AG09309 (cell line): ENCODE results near the gene FAM50A.

ENCODE experiments used
- DNase-seq: peaks from one replicate; pipeline ENCODE4 v3.0.0-alpha.2; 2010; ENCODE audit warnings: low read depth
- H3K4me3 ChIP-seq: 2 replicates; pipeline ENCODE4 v1.5.1; 2011; ENCODE audit warnings: mild to moderate bottlenecking, low read depth, low read length, moderate library complexity; ENCODE audit not compliant: control insufficient read depth
- CTCF ChIP-seq: IDR thresholded peaks from 2 replicates; pipeline ENCODE4 v1.5.1; 2011; ENCODE audit warnings: mild to moderate bottlenecking, low read depth, low read length, inconsistent platforms; ENCODE audit not compliant: insufficient read depth, control insufficient read depth; ENCODE audit errors: missing control alignments

Gene FAM50A

GRCh38 chrX:154435171-154435733, 8.7 kb upstream of the FAM50A start:
- DNase-seq = no peak
- no peak for TF ChIP-seq CTCF
- H3K4me3 ChIP-seq = no peak overlapping the region

- no peak for TF ChIP-seq CTCF
- no peak for DNase-seq
- peak overlapping the region; percentile 79 for H3K4me3 ChIP-seq
Observed at GRCh38 chrX:154436374-154436982, 7.5 kb upstream of the FAM50A start.

- peak within 1 kb of the TSS; percentile 79 for H3K4me3 ChIP-seq
- DNase-seq = no peak
- no peak for TF ChIP-seq CTCF
Observed at GRCh38 chrX:154436983-154437752, 6.8 kb upstream of the FAM50A start, which contains the start of gene GDI1. TSS of gene GDI1 (plus strand) at chrX:154437154. CDS start at chrX:154437255, 101 bp downstream.

- no peak for DNase-seq
- H3K4me3 ChIP-seq = peak overlapping the region; percentile 79
- TF ChIP-seq CTCF = no peak
Observed at GRCh38 chrX:154437971-154438893, 5.7 kb upstream of the FAM50A start.

- DNase-seq = no peak
- TF ChIP-seq CTCF = no peak
Observed at GRCh38 chrX:154439841-154440240, 4.1 kb upstream of the FAM50A start.

More at GRCh38 chrX:154439841-154440240, 4.1 kb upstream of the FAM50A start:
- H3K4me3 ChIP-seq = no peak overlapping the region
